Brain pericyte (primary cell): ENCODE results near the gene SATL1.
"Not testable (repeated sequence)": the region's sequence is repeated elsewhere in the genome, so short reads cannot be mapped to it uniquely, and the experiment has no call there.

Source experiments
- DNase-seq: peaks from one replicate; pipeline ENCODE4 v3.0.0-alpha.2; 2012; ENCODE audit warnings: low read depth, low spot score

The SATL1 gene

GRCh38 chrX:85109235-85109634, 134.3 kb downstream of the SATL1 start:
- no peak for DNase-seq

GRCh38 chrX:85108165-85108564, 135.4 kb downstream of the SATL1 start:
- no peak for DNase-seq

- no peak for DNase-seq
Measured at GRCh38 chrX:85107407-85107806, 136.2 kb downstream of the SATL1 start.

GRCh38 chrX:85089321-85089840, 154.2 kb downstream of the SATL1 start:
- DNase-seq = no peak

- DNase-seq = peak; percentile 5
Measured at GRCh38 chrX:85084770-85085393, 158.7 kb downstream of the SATL1 start.

GRCh38 chrX:85077247-85077646, 166.3 kb downstream of the SATL1 start:
- not testable (repeated sequence) for DNase-seq

GRCh38 chrX:85065512-85066198, 177.9 kb downstream of the SATL1 start:
- DNase-seq = no peak

GRCh38 chrX:85052636-85053343, 190.8 kb downstream of the SATL1 start:
- DNase-seq = peak; percentile 1

GRCh38 chrX:85052205-85052604, 191.4 kb downstream of the SATL1 start:
- no peak for DNase-seq

GRCh38 chrX:85051627-85052026, 192.0 kb downstream of the SATL1 start:
- no peak for DNase-seq
